ENCODE data around the gene ESRRB. TPM values are rescaled to one million over a fixed set of nuclear protein-coding genes. Genes with fewer than 3 reads are reported as not detected.
"Not testable (repeated sequence)": the region's sequence is repeated elsewhere in the genome, so short reads cannot be mapped to it uniquely, and the experiment has no call there.

Gene ESRRB
- total RNA-seq, 4 donors from 2014 or later, result 0.27 TPM; not detected in 3

DNA sequence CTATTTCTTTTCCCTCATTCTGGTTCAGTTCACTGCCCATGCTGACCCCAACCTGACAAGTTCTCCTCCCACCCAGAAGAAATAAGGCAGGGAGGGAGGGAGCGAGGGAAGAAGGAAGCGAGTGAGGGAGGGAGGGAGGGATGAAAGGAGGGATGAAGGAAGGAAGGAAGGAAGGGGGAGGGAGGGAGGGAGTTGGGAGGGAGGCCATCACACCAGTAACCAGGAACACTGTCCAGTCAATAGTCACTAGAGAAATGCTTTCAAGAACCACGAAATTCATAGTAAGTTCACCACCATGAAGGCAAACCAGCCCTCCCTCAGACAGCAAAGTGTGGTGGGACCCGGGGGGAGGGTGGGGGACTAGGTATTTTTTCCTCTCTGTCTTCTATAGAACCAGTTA lies 142.4 kb downstream of the ESRRB start:
- no peaks in the 10 kb centered on the region for H3K9me3 ChIP-seq
- no peaks in the 10 kb centered on the region for H3K36me3 ChIP-seq
- no peak for DNase-seq
- no peak overlapping the region for H3K27ac ChIP-seq
- TF ChIP-seq, protein P1, sequence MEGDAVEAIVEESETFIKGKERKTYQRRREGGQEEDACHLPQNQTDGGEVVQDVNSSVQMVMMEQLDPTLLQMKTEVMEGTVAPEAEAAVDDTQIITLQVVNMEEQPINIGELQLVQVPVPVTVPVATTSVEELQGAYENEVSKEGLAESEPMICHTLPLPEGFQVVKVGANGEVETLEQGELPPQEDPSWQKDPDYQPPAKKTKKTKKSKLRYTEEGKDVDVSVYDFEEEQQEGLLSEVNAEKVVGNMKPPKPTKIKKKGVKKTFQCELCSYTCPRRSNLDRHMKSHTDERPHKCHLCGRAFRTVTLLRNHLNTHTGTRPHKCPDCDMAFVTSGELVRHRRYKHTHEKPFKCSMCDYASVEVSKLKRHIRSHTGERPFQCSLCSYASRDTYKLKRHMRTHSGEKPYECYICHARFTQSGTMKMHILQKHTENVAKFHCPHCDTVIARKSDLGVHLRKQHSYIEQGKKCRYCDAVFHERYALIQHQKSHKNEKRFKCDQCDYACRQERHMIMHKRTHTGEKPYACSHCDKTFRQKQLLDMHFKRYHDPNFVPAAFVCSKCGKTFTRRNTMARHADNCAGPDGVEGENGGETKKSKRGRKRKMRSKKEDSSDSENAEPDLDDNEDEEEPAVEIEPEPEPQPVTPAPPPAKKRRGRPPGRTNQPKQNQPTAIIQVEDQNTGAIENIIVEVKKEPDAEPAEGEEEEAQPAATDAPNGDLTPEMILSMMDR (IDR thresholded peaks at IDR 0.05), result no peak
- no peak for TF ChIP-seq EP300 (IDR thresholded peaks at IDR 0.05; ENCODE audit: low read depth)
- no peak for TF ChIP-seq POLR2A (IDR thresholded peaks at IDR 0.05)
- TF ChIP-seq POLR2AphosphoS5 (IDR thresholded peaks at IDR 0.05), result no peak
- no peak overlapping the region for H3K4me3 ChIP-seq
- intact Hi-C loops (cut with DNase I; ENCODE audit: low total_unique reads), result no loop called here
- H3K4me1 ChIP-seq, result no peaks in the 10 kb centered on the region
- in situ Hi-C loops (cut with MboI; ENCODE audit: low pct_ligation_motif_present in 1 of 4, low pct_unique_long_range_greater_than_20kb in 1 of 4, low sequenced_read_pairs in 3 of 4), result no loop called here
- H3K27me3 ChIP-seq, result peaks cover 3% of the 10 kb centered on the region
- WGBS, 2 donors (ENCODE audit: low coverage in 1 of 2), result 67 to 88% methylated on average over 3 to 4 of the region's 4 CpGs

GRCh38 chr14:76525106-76525821 lies 149.3 kb downstream of the ESRRB start:
- Histone ChIP-seq H3K4me3 (no peak overlapping the region), H3K27me3 (no peaks in the 10 kb centered on the region), H3K36me3 (no peaks in the 10 kb centered on the region), H3K9me3 (no peaks in the 10 kb centered on the region), H3K4me1 (no peaks in the 10 kb centered on the region), H3K27ac (no peak overlapping the region)
- DNase-seq, result no peak
- 38 to 50% methylated on average over 2 to 3 of the region's 3 CpGs for WGBS, 2 donors (ENCODE audit: low coverage in 1 of 2)
- intact Hi-C loops (cut with DNase I; ENCODE audit: low total_unique reads), result no loop called here
- TF ChIP-seq, protein P1 (IDR thresholded peaks at IDR 0.05), result no peak
- TF ChIP-seq POLR2A (IDR thresholded peaks at IDR 0.05) (no peak), EP300 (IDR thresholded peaks at IDR 0.05; ENCODE audit: low read depth) (no peak), POLR2AphosphoS5 (IDR thresholded peaks at IDR 0.05) (no peak)
- in situ Hi-C loops (cut with MboI; ENCODE audit: low pct_ligation_motif_present in 1 of 4, low pct_unique_long_range_greater_than_20kb in 1 of 4, low sequenced_read_pairs in 3 of 4), result no loop called here

- H3K27me3 ChIP-seq, result no peaks in the 10 kb centered on the region
- WGBS, 2 donors (ENCODE audit: low coverage in 1 of 2), result 72% methylated on average over 2 to 3 of the region's 3 CpGs
- in situ Hi-C loops (cut with MboI; ENCODE audit: low pct_ligation_motif_present in 1 of 4, low pct_unique_long_range_greater_than_20kb in 1 of 4, low sequenced_read_pairs in 3 of 4), result no loop called here
- no peak overlapping the region for H3K4me3 ChIP-seq
- H3K4me1 ChIP-seq, result no peaks in the 10 kb centered on the region
- no peak for DNase-seq
- H3K36me3 ChIP-seq, result no peaks in the 10 kb centered on the region
- no peaks in the 10 kb centered on the region for H3K9me3 ChIP-seq
- intact Hi-C loops (cut with DNase I; ENCODE audit: low total_unique reads), result no loop called here
- TF ChIP-seq, protein P1 (IDR thresholded peaks at IDR 0.05), result no peak
- TF ChIP-seq EP300 (IDR thresholded peaks at IDR 0.05; ENCODE audit: low read depth) (no peak), POLR2A (IDR thresholded peaks at IDR 0.05) (no peak), POLR2AphosphoS5 (IDR thresholded peaks at IDR 0.05) (no peak)
- H3K27ac ChIP-seq, result no peak overlapping the region
These were observed 155.1 kb downstream of the ESRRB start for GRCh38 chr14:76531085-76531484.

DNA sequence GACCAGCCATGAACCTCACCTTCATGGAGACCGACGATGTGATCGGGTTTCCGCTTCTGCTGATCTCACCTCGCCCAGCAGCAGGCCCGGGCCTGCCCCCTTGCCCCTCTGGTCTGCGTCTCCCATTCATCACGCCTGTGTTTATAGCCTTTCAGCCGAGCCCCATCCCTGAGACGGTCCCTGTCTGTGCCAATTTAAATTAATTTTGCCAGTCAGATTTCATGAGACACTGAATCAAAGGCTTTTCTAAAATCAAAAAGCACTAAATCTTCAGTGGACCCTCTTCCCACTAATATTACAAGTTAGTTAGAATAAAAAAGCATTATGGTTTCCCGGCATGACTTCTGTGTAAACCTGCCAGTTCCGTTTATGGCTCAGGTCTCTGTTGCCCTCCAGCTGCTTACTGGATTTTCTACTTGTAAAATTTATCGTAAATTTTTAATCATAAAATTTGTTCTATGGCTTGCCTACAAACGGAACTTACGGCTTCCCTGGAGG lies 155.9 kb downstream of the ESRRB start:
- H3K27ac ChIP-seq, result no peak overlapping the region
- 68 to 70% methylated on average over 14 to 15 of the region's 15 CpGs for WGBS, 2 donors (ENCODE audit: low coverage in 1 of 2)

DNA sequence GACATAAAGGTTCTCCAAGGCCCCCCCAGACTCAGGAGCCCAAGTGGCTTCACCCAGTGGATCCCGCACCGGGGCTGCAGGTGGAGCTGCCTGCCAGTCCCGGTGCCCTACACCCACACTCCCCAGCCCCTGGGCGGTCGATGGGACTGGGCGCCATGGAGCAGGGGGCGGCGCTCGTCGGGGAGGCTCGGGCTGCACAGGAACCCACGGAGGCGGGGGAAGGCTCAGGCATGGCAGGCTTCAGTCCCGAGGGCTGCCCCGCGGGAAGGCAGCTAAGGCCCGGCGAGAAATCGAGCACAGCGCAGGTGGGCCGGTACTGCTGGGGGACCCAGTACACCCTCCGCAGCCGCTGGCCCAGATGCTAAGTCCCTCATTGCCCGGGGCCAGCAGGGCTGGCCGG lies 160.7 kb downstream of the ESRRB start:
- H3K9me3 ChIP-seq; H3K4me3 ChIP-seq; DNase-seq; H3K27me3 ChIP-seq; H3K27ac ChIP-seq; H3K4me1 ChIP-seq; intact Hi-C loops (cut with DNase I; ENCODE audit: low total_unique reads); H3K36me3 ChIP-seq; in situ Hi-C loops (cut with MboI; ENCODE audit: low pct_ligation_motif_present in 1 of 4, low pct_unique_long_range_greater_than_20kb in 1 of 4, low sequenced_read_pairs in 3 of 4): not testable (repeated sequence)
- WGBS, 2 donors (ENCODE audit: low coverage in 1 of 2), result 99% methylated on average over 12 of the region's 25 CpGs; no CpG with 5 or more reads in 1 of the 2 donors

More for the DNA sequence above, 155.9 kb downstream of the ESRRB start:
- no peaks in the 10 kb centered on the region for H3K9me3 ChIP-seq
- no peaks in the 10 kb centered on the region for H3K4me1 ChIP-seq
- TF ChIP-seq POLR2AphosphoS5 (IDR thresholded peaks at IDR 0.05) (no peak), POLR2A (IDR thresholded peaks at IDR 0.05) (no peak), EP300 (IDR thresholded peaks at IDR 0.05; ENCODE audit: low read depth) (no peak)
- TF ChIP-seq, protein P1 (IDR thresholded peaks at IDR 0.05), result no peak
- no peaks in the 10 kb centered on the region for H3K27me3 ChIP-seq
- DNase-seq, result no peak
- intact Hi-C loops (cut with DNase I; ENCODE audit: low total_unique reads) (no loop called here), in situ Hi-C loops (cut with MboI; ENCODE audit: low pct_ligation_motif_present in 1 of 4, low pct_unique_long_range_greater_than_20kb in 1 of 4, low sequenced_read_pairs in 3 of 4) (no loop called here)
- no peak overlapping the region for H3K4me3 ChIP-seq
- H3K36me3 ChIP-seq, result no peaks in the 10 kb centered on the region

Data from transverse colon (tissue), 4 donors.